Loucy (cell line): Measurements from ENCODE around the gene XRCC4.

ENCODE experiments used
- H2AFZ ChIP-seq: fragments of 200-600 bp; sonication (generic); 2 replicates; pipeline ENCODE4 v1.6.0; 2016; ENCODE audit warnings: antibody characterized with exemption, mild to moderate bottlenecking, low read length, moderate library complexity
- H3F3A ChIP-seq: fragments of 200-600 bp; 2 replicates; pipeline ENCODE4 v1.6.0; 2016; ENCODE audit warnings: antibody characterized with exemption, low read depth, mild to moderate bottlenecking
- H3K27me3 ChIP-seq: fragments of 200-600 bp; sonication (generic); 2 replicates; pipeline ENCODE4 v1.6.1; 2014; ENCODE audit warnings: low read length, mild to moderate bottlenecking; ENCODE audit not compliant: insufficient read depth, poor library complexity, severe bottlenecking
- H3K36me3 ChIP-seq: fragments of 200-600 bp; sonication (generic); 2 replicates; pipeline ENCODE4 v1.6.1; 2016; ENCODE audit warnings: low read length; ENCODE audit not compliant: insufficient read depth
- H3K4me1 ChIP-seq: fragments of 200-600 bp; sonication (generic); 2 replicates; pipeline ENCODE4 v1.5.1; 2014; ENCODE audit warnings: low read length, mild to moderate bottlenecking; ENCODE audit not compliant: insufficient read depth, poor library complexity, severe bottlenecking
- H3K4me2 ChIP-seq: fragments of 200-600 bp; sonication (generic); 2 replicates; pipeline ENCODE4 v1.6.0; 2014; ENCODE audit warnings: antibody characterized with exemption, low read length, low read depth, mild to moderate bottlenecking; ENCODE audit not compliant: poor library complexity, severe bottlenecking
- H3K4me3 ChIP-seq: fragments of 200-600 bp; sonication (generic); 2 replicates; pipeline ENCODE4 v1.5.1; 2014; ENCODE audit warnings: low read length, mild to moderate bottlenecking, mixed read lengths; ENCODE audit not compliant: poor library complexity, severe bottlenecking
- H3K79me2 ChIP-seq: fragments of 200-600 bp; sonication (generic); 2 replicates; pipeline ENCODE4 v1.6.1; 2014; ENCODE audit warnings: low read length; ENCODE audit not compliant: insufficient read depth
- H3K9ac ChIP-seq: fragments of 200-600 bp; sonication (generic); 2 replicates; pipeline ENCODE4 v1.6.0; 2014; ENCODE audit warnings: mild to moderate bottlenecking, low read depth, low read length, moderate library complexity; ENCODE audit not compliant: poor library complexity, severe bottlenecking
- H3K9me2 ChIP-seq: fragments of 200-600 bp; sonication (generic); replicated peaks from 2 replicates; pipeline ENCODE4 v1.6.1; 2016; ENCODE audit warnings: low read depth, low read length, mixed read lengths
- H3K9me3 ChIP-seq: fragments of 200-600 bp; sonication (generic); 2 replicates; pipeline ENCODE4 v1.6.1; 2014; ENCODE audit warnings: mild to moderate bottlenecking, antibody characterized with exemption, low read length, low read depth; ENCODE audit not compliant: insufficient read depth
- H4K20me1 ChIP-seq: fragments of 200-600 bp; sonication (generic); 2 replicates; pipeline ENCODE4 v1.6.0; 2014; ENCODE audit warnings: antibody characterized with exemption, low read length, mild to moderate bottlenecking; ENCODE audit not compliant: insufficient read depth, poor library complexity, severe bottlenecking
- CTCF ChIP-seq: fragments of 200-600 bp; sonication (generic); conservative IDR thresholded peaks from 2 replicates; pipeline ENCODE4 v1.5.1; 2014; ENCODE audit warnings: mild to moderate bottlenecking, antibody characterized with exemption, low read length
- EZH2phosphoT487 ChIP-seq: fragments of 200-600 bp; IDR thresholded peaks from 2 replicates; pipeline ENCODE4 v1.6.1; 2018; ENCODE audit warnings: antibody characterized with exemption, mild to moderate bottlenecking, moderate library complexity, borderline replicate concordance

XRCC4 gene

DNA sequence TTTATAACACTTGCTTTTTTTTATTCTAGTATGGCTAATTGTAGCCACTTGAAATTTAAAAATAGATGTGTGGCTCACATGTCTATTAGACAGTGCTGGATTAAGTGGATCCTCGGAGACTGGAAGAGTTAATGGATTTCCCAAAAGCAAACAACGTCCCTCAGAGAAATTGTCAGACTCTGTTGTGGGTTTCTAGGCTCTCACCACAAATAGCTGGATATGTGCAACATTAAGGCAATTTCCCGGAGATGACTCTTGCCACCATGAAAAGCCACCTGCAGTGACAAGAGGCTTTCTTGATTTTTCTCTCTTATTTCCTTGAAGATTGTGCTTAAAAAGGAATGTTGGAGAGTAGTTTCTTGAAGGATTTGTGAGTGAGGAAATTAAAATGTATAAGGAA is 43.3 kb upstream of the XRCC4 start:
- Histone ChIP-seq H3K79me2 (no peaks in the 10 kb centered on the region), H3K36me3 (no peaks in the 10 kb centered on the region), H3F3A (no peaks in the 10 kb centered on the region), H3K4me2 (no peak overlapping the region), H3K9me3 (no peaks in the 10 kb centered on the region), H3K27me3 (no peaks in the 10 kb centered on the region), H3K4me3 (no peak overlapping the region), H3K4me1 (peaks cover 8% of the 10 kb centered on the region), H2AFZ (no peak overlapping the region), H3K9me2 (no peaks in the 10 kb centered on the region), H3K9ac (no peak overlapping the region), H4K20me1 (no peaks in the 10 kb centered on the region)
- TF ChIP-seq EZH2phosphoT487 = no peak
- TF ChIP-seq CTCF = no peak

DNA sequence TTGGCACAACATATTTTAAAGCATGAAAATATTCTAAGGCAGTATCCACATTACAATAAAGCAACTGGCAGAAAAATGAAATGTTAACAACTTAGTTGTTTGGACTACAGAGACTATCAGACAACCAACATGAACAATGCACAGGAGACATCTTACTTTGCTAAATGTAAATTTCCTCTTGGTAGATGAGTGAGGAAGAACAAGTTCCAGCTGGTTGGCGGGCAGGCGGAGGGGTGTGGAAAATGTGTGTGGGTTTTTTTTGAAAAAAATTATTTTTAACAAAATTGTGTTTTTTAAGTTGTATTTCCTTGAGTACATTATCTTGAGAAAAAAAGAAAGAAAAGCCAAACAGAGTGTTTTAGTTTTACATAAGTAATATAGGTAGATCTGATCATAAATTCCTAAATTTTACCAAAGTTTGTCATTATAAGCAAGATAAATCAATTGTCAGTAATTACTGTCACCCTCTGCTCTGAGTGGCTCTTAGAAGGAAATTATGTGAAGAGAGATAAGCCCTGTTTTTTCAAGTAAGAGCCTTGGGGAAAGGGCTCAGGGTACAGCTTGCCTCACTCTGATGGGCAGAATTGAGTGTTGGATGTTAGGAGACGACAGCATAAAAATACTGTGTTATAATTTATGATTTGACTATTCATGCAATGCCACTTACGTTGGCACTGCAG is 42.7 kb upstream of the XRCC4 start:
- Histone ChIP-seq H3K4me1 (peaks cover 8% of the 10 kb centered on the region), H3F3A (no peaks in the 10 kb centered on the region), H3K9ac (no peak overlapping the region), H3K4me2 (no peak overlapping the region), H4K20me1 (no peaks in the 10 kb centered on the region), H3K9me3 (no peaks in the 10 kb centered on the region), H3K79me2 (no peaks in the 10 kb centered on the region), H3K4me3 (no peak overlapping the region), H2AFZ (no peak overlapping the region), H3K9me2 (no peaks in the 10 kb centered on the region), H3K27me3 (no peaks in the 10 kb centered on the region), H3K36me3 (no peaks in the 10 kb centered on the region)
- TF ChIP-seq CTCF (no peak), EZH2phosphoT487 (no peak)

DNA sequence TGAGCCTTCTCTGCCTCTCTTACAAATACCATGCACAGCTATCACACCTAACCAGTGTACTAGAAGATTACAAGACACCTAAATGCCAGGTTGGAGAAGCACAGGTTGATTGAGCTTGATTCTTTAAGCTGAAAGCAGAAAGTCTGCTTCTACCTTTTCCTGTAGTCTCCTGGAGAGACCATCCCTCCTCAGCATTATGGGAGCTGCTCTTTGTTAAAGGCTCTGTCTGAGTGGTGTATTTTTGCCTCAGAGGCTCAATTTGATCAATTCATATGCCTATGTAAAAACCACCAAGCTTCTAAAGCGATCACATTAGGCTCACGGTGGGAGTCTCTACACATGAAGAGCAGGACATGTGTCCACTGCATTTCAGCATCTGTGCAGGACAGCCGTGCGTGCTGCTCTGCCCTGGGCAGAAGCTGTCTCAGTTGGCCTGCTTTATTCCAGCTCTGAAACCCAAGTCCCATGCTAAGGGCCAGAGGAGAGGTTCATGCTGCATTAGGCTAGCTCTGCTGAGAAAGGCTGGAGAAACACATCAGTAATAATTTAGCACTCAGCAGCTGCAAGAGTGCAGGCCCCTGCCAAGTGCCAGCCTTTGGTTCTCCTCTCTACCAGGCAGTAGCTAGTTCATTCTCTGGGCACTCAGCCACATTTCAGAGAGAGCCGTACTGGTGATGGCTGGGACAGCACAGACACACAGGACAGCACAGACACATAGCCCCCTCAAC is 41.8 kb upstream of the XRCC4 start:
- Histone ChIP-seq H3K9me2 (no peaks in the 10 kb centered on the region), H2AFZ (no peak overlapping the region), H3K4me3 (no peak overlapping the region), H3K9ac (no peak overlapping the region), H3K27me3 (no peaks in the 10 kb centered on the region), H3F3A (no peaks in the 10 kb centered on the region), H3K4me1 (peaks cover 8% of the 10 kb centered on the region), H4K20me1 (no peaks in the 10 kb centered on the region), H3K36me3 (no peaks in the 10 kb centered on the region), H3K9me3 (no peaks in the 10 kb centered on the region), H3K79me2 (no peaks in the 10 kb centered on the region), H3K4me2 (no peak overlapping the region)
- TF ChIP-seq CTCF (no peak), EZH2phosphoT487 (no peak)
